IMR-90 (cell line): ENCODE results near the gene SBF1. TPM values are rescaled to one million over a fixed set of nuclear protein-coding genes. Genes with fewer than 3 reads are reported as not detected.

Experiments used
- ATAC-seq: fragments of 200-7000 bp; cut with Tn5 transposase; 2 replicates; pipeline ENCODE4 v1.9.1; 2020; ENCODE audit warnings: low read depth, mild to moderate bottlenecking, moderate library complexity
- BruUV-seq: library from RNA; stranded (reverse); fragments of 400-500 nt; replicated peaks from 2 replicates; lab custom pipeline; 2021; lab: Mats Ljungman, UMichigan
- CTCF ChIA-PET: fragments of 300-600 bp; formaldehyde crosslinking; extraction: SDS; loops from one replicate; lab custom pipeline; 2021; ENCODE audit warnings: antibody characterized with exemption; lab: Yijun Ruan, JAX
- POLR2A ChIA-PET: fragments of 300-600 bp; sonication (Branson Sonifier 250); formaldehyde crosslinking; loops from one replicate; lab custom pipeline; 2022; ENCODE audit warnings: antibody characterized with exemption; ENCODE audit not compliant: unreplicated experiment; lab: Charles Lee
- DNase-seq: peaks from one replicate; pipeline ENCODE4 v3.0.0; 2013
- H2AFZ ChIP-seq: replicated peaks from 2 replicates; pipeline ENCODE3; 2013; ENCODE audit warnings: low read length, mild to moderate bottlenecking; ENCODE audit not compliant: poor library complexity
- H2AK5ac ChIP-seq: 2 replicates; pipeline ENCODE4 v1.6.1; 2013; ENCODE audit warnings: low read depth, low read length, inconsistent platforms
- H2AK9ac ChIP-seq: replicated peaks from 2 replicates; pipeline ENCODE3; 2013; ENCODE audit warnings: mild to moderate bottlenecking, low read depth, low read length, moderate library complexity; ENCODE audit not compliant: poor library complexity
- H2BK120ac ChIP-seq: 2 replicates; pipeline ENCODE4 v1.6.1; 2013; ENCODE audit warnings: low read depth, low read length, inconsistent platforms
- H2BK15ac ChIP-seq: 3 replicates; pipeline ENCODE4 v1.6.1; 2013; ENCODE audit warnings: low read depth, low read length, inconsistent platforms
- H2BK20ac ChIP-seq: 2 replicates; pipeline ENCODE4 v1.6.1; 2013; ENCODE audit warnings: low read depth, mild to moderate bottlenecking, inconsistent platforms, low read length, moderate library complexity
- H2BK5ac ChIP-seq: 2 replicates; pipeline ENCODE4 v1.6.1; 2013; ENCODE audit warnings: mild to moderate bottlenecking, low read depth, low read length, inconsistent platforms; ENCODE audit not compliant: poor library complexity, severe bottlenecking
- H3K14ac ChIP-seq: replicated peaks from 2 replicates; pipeline ENCODE4 v1.6.1; 2013; ENCODE audit warnings: low read depth, low read length, inconsistent platforms
- H3K18ac ChIP-seq: 2 replicates; pipeline ENCODE4 v1.6.1; 2013; ENCODE audit warnings: low read depth, low read length, control low read depth
- H3K23ac ChIP-seq: 2 replicates; pipeline ENCODE4 v1.6.1; 2013; ENCODE audit warnings: low read depth, low read length, inconsistent platforms
- H3K27ac ChIP-seq: 2 replicates; pipeline ENCODE4 v1.5.1; 2013; ENCODE audit warnings: mild to moderate bottlenecking, control low read depth, low read length; ENCODE audit not compliant: insufficient read depth
- H3K27me3 ChIP-seq: 2 replicates; pipeline ENCODE4 v1.6.1; 2013; ENCODE audit warnings: low read length; ENCODE audit not compliant: control insufficient read depth, insufficient read depth
- H3K36me3 ChIP-seq: 2 replicates; pipeline ENCODE4 v1.6.1; 2013; ENCODE audit warnings: low read length, mixed read lengths; ENCODE audit not compliant: control insufficient read depth, insufficient read depth
- H3K4ac ChIP-seq: 2 replicates; pipeline ENCODE4 v1.6.1; 2013; ENCODE audit warnings: low read depth, low read length, inconsistent platforms
- H3K4me1 ChIP-seq: 2 replicates; pipeline ENCODE4 v1.6.1; 2013; ENCODE audit warnings: low read length, mixed read lengths; ENCODE audit not compliant: control insufficient read depth, insufficient read depth
- H3K4me2 ChIP-seq: 2 replicates; pipeline ENCODE4 v1.6.1; 2013; ENCODE audit warnings: low read depth, mild to moderate bottlenecking, control low read depth, low read length, moderate library complexity
- H3K4me3 ChIP-seq: 2 replicates; pipeline ENCODE4 v1.5.1; 2013; ENCODE audit warnings: low read depth, mild to moderate bottlenecking, control low read depth, low read length, moderate library complexity; ENCODE audit not compliant: insufficient read depth
- H3K56ac ChIP-seq: 2 replicates; pipeline ENCODE4 v1.6.1; 2013; ENCODE audit warnings: low read length, inconsistent platforms; ENCODE audit not compliant: insufficient read depth; ENCODE audit errors: extremely low read depth
- H3K79me1 ChIP-seq, 2 experiments: 2 replicates each; pipeline ENCODE4 v1.6.1; 2013; ENCODE audit warnings: low read length in 2 of 2, inconsistent platforms in 1 of 2, low read depth in 1 of 2
- H3K9ac ChIP-seq: 2 replicates; pipeline ENCODE4 v1.6.1; 2013; ENCODE audit warnings: low read depth, low read length, control low read depth
- H3K9me1 ChIP-seq: 2 replicates; pipeline ENCODE4 v1.6.1; 2013; ENCODE audit warnings: low read length, inconsistent platforms; ENCODE audit not compliant: insufficient read depth
- H3K9me3 ChIP-seq: 2 replicates; pipeline ENCODE4 v1.6.1; 2013; ENCODE audit warnings: low read length; ENCODE audit not compliant: control insufficient read depth, insufficient read depth
- H4K20me1 ChIP-seq: 2 replicates; pipeline ENCODE4 v1.6.1; 2013; ENCODE audit warnings: low read length, inconsistent platforms; ENCODE audit not compliant: insufficient read depth
- H4K5ac ChIP-seq: 2 replicates; pipeline ENCODE4 v1.6.1; 2013; ENCODE audit warnings: mild to moderate bottlenecking, low read depth, low read length, control low read depth
- H4K8ac ChIP-seq, 2 experiments: 2 replicates each; pipeline ENCODE4 v1.6.1; 2013; ENCODE audit warnings: low read depth in 2 of 2, low read length in 2 of 2, control low read depth in 1 of 2, inconsistent platforms in 1 of 2
- H4K91ac ChIP-seq: 2 replicates; pipeline ENCODE4 v1.6.1; 2013; ENCODE audit warnings: low read depth, low read length, inconsistent platforms; ENCODE audit not compliant: insufficient read depth
- BHLHE40 ChIP-seq: fragments of 150-350 bp; IDR thresholded peaks from 2 replicates; pipeline ENCODE4 v1.6.1; 2016; ENCODE audit warnings: mild to moderate bottlenecking, low read depth, low read length
- CHD1 ChIP-seq: IDR thresholded peaks from 2 replicates; pipeline ENCODE4 v1.6.1; 2012; ENCODE audit warnings: low read depth, low read length, improper control_type of control experiment
- FOS ChIP-seq: fragments of 150-350 bp; IDR thresholded peaks from 2 replicates; pipeline ENCODE4 v1.6.1; 2016; ENCODE audit warnings: low read depth, low read length
- MAFK ChIP-seq: IDR thresholded peaks from 2 replicates; pipeline ENCODE4 v1.6.1; 2012; ENCODE audit warnings: low read depth, low read length, improper control_type of control experiment
- NFE2L2 ChIP-seq: fragments of 150-350 bp; IDR thresholded peaks from 2 replicates; pipeline ENCODE4 v1.6.1; 2016; ENCODE audit warnings: low read depth, mild to moderate bottlenecking, low read length
- POLR2A ChIP-seq: IDR thresholded peaks from 2 replicates; pipeline ENCODE4 v1.6.1; 2012; ENCODE audit warnings: mild to moderate bottlenecking, low read depth, low read length
- RAD21 ChIP-seq: IDR thresholded peaks from 2 replicates; pipeline ENCODE4 v1.6.1; 2012; ENCODE audit warnings: low read length, improper control_type of control experiment
- RFX5 ChIP-seq: IDR thresholded peaks from 2 replicates; pipeline ENCODE4 v1.8.0; 2012; ENCODE audit warnings: low read depth, mild to moderate bottlenecking, low read length, moderate library complexity
- WGBS, 2 experiments: methylation state at CpG; one replicate each; pipeline versions ENCODE4 v1.1.5 to v1.1.7; 2013; ENCODE audit warnings: missing lambda C conversion rate in 2 of 2; ENCODE audit not compliant: insufficient read length in 1 of 2; ENCODE audit errors: extremely low coverage in 2 of 2; 5-methylcytosine and 5-hydroxymethylcytosine counted together
- dilution Hi-C: fragments of 300-500 bp; cut with HindIII; formaldehyde crosslinking; loops from one replicate; pipeline ENCODE4 v1.14.3; 2018; ENCODE audit warnings: low sequenced_read_pairs; ENCODE audit not compliant: unreplicated experiment
- in situ Hi-C: fragments of 300-500 bp; cut with MboI; formaldehyde crosslinking; loops from 3 replicates; pipeline ENCODE4 v1.14.3; 2019; ENCODE audit warnings: low sequenced_read_pairs, inconsistent platforms, mixed read lengths
- intact Hi-C: fragments of 100-400 bp; cut with micrococcal nuclease; formaldehyde crosslinking; loops from 2 replicates; pipeline ENCODE4 v1.10.0; 2022
- polyA plus RNA-seq, 3 experiments: library from polyadenylated mRNA; depleted of rRNA; stranded (reverse); fragments of >200 nt; gene quantifications; 2 replicates each; pipeline ENCODE4 v1.2.3, GENCODE V29; 2012; ENCODE audit warnings: low replicate concordance in 1 of 3
- total RNA-seq: library from RNA; depleted of rRNA; stranded (reverse); fragments of >200 nt; gene quantifications from 2 replicates; pipeline ENCODE4 v1.2.3, GENCODE V29; 2012

SBF1 gene
- total and polyA plus RNA-seq, 2 of the 4 experiments (the other 2 are of a cell fraction) = 21.5 to 33.2 TPM

DNA sequence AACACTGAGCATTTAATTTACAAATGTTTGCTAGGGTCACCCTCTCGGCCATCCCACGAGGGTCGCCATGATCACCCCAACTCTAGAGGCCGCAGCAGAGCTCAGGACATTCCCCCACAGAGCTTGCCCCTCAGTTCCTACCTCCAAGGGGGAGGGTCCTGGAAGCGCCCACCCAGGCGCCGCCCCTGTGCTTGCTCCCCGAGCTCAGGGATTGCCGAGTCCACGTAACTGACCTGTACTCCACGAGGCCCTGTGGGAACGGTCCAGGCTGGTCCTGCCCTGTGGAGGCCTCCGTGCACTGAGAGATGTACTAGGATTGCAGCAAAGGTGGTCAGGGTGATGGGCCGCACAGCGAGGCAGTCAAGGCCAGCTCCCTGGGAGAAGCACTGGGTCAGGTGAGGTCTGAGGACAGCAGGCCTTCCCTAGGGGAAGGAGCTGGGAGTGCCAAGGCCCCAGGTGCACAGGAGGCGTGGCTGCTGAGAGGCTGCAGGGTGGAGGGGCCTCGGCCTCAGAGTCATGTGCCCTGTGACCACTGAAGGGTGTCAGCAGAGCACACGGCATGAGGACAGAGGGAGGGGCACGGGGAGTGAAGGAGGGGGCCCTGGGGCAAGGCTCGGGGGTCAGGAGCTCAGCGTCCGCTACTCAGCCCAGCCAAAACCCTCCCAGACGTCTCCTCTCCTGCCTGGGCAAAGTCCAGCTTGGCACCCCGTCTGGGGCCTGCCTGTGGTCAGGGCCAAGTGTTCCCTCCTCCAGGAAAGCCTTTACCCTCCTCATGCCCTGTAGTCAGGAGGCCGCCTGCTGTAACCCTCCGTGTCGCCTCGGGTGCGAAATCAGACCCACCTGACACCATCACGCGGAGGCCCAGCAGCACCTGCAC lies 9.4 kb upstream of the SBF1 start:
- CTCF ChIA-PET = no interaction called here
- H3K56ac ChIP-seq = no peak overlapping the region

More for the DNA sequence above, 9.4 kb upstream of the SBF1 start:
- in situ Hi-C loops = no loop called here
- Histone ChIP-seq H4K5ac (no peak overlapping the region), H3K4ac (no peak overlapping the region), H3K79me1 (peaks cover 0 to 3% of the 10 kb centered on the region in 2 experiments; a peak in 1 of 4 replicates), H4K8ac (no peak overlapping the region), H3K27ac (no peak overlapping the region), H4K20me1 (no peaks in the 10 kb centered on the region; the same call in 1 of the 2 replicates), H3K9me3 (no peaks in the 10 kb centered on the region), H3K14ac (no peak overlapping the region), H2BK15ac (no peak overlapping the region), H2AK5ac (no peak overlapping the region), H3K18ac (no peak overlapping the region), H2AK9ac (peak overlapping the region; percentile 6), H4K91ac (no peak overlapping the region), H3K9ac (no peak overlapping the region), H3K23ac (no peak overlapping the region), H3K4me2 (no peak overlapping the region), H3K36me3 (peaks cover 4% of the 10 kb centered on the region; the same call in 1 of the 2 replicates), H2BK120ac (no peak overlapping the region), H3K9me1 (no peaks in the 10 kb centered on the region; the same call in 1 of the 2 replicates), H2AFZ (peak overlapping the region; percentile 5), H2BK20ac (no peak overlapping the region), H3K4me1 (no peaks in the 10 kb centered on the region), H2BK5ac (no peak overlapping the region), H3K4me3 (no peak overlapping the region), H3K27me3 (peaks cover 17% of the 10 kb centered on the region)
- TF ChIP-seq POLR2A (no peak), RFX5 (no peak), FOS (no peak), BHLHE40 (no peak), NFE2L2 (no peak), MAFK (no peak), CHD1 (no peak), RAD21 (no peak)
- ATAC-seq (no peak), DNase-seq (no peak)
- POLR2A ChIA-PET = no interaction called here
- no TSS peak for BruUV-seq
- intact Hi-C loops = no loop called here
- dilution Hi-C loops = no loop called here
- 69% methylated on average over 5 of the region's 31 CpGs; no CpG with 5 or more reads in 1 of the 2 experiments for WGBS, 2 experiments
